Epithelial cell of proximal tubule (primary cell): ENCODE data around the gene ARF1. TPM values are rescaled to one million over a fixed set of nuclear protein-coding genes. Genes with fewer than 3 reads are reported as not detected.

Experiments
- DNase-seq: peaks from one replicate; pipeline ENCODE4 v3.0.0-alpha.2; 2011; ENCODE audit warnings: low read depth
- H3K4me3 ChIP-seq: 2 replicates; pipeline ENCODE4 v1.5.1; 2011; ENCODE audit warnings: low read depth, mild to moderate bottlenecking, low read length
- CTCF ChIP-seq: conservative IDR thresholded peaks from 2 replicates; pipeline ENCODE4 v1.5.1; 2012; ENCODE audit warnings: low read depth, mild to moderate bottlenecking, low read length
- total RNA-seq: library from RNA; depleted of rRNA; stranded (reverse); fragments of >200 nt; gene quantifications from 2 replicates; pipeline ENCODE4 v1.2.3, GENCODE V29; 2015

The ARF1 gene
- total RNA-seq, 1 donor from 2014 or later, result 303 TPM

- no peak for DNase-seq
- TF ChIP-seq CTCF, result no peak
- no peak overlapping the region for H3K4me3 ChIP-seq
Observed at GRCh38 chr1:228045405-228045804, 37.1 kb upstream of the ARF1 start.

- TF ChIP-seq CTCF, result no peak
- H3K4me3 ChIP-seq, result no peak overlapping the region
- no peak for DNase-seq
Observed at GRCh38 chr1:228045871-228046270, 36.6 kb upstream of the ARF1 start.

GRCh38 chr1:228046421-228047182, 35.9 kb upstream of the ARF1 start:
- no peak overlapping the region for H3K4me3 ChIP-seq
- DNase-seq, result no peak
- TF ChIP-seq CTCF, result no peak

GRCh38 chr1:228047183-228047466, 35.4 kb upstream of the ARF1 start:
- H3K4me3 ChIP-seq, result no peak overlapping the region
- DNase-seq, result no peak
- no peak for TF ChIP-seq CTCF

- no peak for DNase-seq
- no peak for TF ChIP-seq CTCF
- no peak overlapping the region for H3K4me3 ChIP-seq
Observed at GRCh38 chr1:228048120-228048519, 34.4 kb upstream of the ARF1 start.

GRCh38 chr1:228048659-228049298, 33.7 kb upstream of the ARF1 start:
- DNase-seq, result no peak
- H3K4me3 ChIP-seq, result no peak overlapping the region
- TF ChIP-seq CTCF, result no peak
